HL-60 (cell line): ENCODE data around the gene OSBPL3.

Source experiments
- CTCF ChIP-seq: IDR thresholded peaks from one replicate; pipeline ENCODE4 v1.5.1; 2011; ENCODE audit warnings: low read length, control low read depth, inconsistent platforms; ENCODE audit not compliant: insufficient read depth
- POLR2AphosphoS5 ChIP-seq: IDR thresholded peaks from 2 replicates; pipeline ENCODE4 v1.6.1; 2012; ENCODE audit warnings: low read depth
- REST ChIP-seq: IDR thresholded peaks from 2 replicates; pipeline ENCODE4 v1.6.1; 2012; ENCODE audit warnings: low read depth; ENCODE audit not compliant: insufficient replicate concordance

GRCh38 chr7:24966802-24967201 is 13.2 kb downstream of the OSBPL3 start:
- TF ChIP-seq CTCF (no peak), REST (no peak), POLR2AphosphoS5 (no peak)
